Measurements from ENCODE around the gene NDUFS2.

Gene NDUFS2

GRCh38 chr1:161201836-161202712 lies at the start of gene NDUFS2:
Gene NDUFS2, plus strand, starts transcription at chr1:161202367. Its CDS starts 19 bp downstream, at chr1:161202386.
- DNase-seq (ENCODE audit: low read depth in 2 of 2) = peak; percentile 91

DNA sequence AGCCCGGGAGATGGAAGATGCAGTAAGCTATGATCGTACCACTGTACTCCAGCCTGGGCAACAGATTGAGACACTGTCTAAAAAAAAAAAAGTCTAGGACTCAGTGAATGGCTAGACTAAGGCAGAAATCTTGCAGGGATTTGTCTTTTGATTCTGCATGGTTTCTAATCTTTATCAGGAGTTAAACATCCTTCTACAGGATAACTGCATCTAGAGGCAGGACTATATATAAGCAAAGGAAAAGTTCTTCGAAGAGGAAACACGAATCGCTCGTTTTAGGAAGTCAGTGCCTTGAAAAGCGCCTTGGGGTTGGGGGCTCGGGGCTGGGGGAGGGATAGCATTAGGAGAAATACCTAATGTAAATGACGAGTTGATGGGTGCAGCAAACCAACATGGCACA lies 49.0 kb upstream of the NDUFS2 start:
- DNase-seq (ENCODE audit: low read depth in 2 of 2) = no peak

DNA sequence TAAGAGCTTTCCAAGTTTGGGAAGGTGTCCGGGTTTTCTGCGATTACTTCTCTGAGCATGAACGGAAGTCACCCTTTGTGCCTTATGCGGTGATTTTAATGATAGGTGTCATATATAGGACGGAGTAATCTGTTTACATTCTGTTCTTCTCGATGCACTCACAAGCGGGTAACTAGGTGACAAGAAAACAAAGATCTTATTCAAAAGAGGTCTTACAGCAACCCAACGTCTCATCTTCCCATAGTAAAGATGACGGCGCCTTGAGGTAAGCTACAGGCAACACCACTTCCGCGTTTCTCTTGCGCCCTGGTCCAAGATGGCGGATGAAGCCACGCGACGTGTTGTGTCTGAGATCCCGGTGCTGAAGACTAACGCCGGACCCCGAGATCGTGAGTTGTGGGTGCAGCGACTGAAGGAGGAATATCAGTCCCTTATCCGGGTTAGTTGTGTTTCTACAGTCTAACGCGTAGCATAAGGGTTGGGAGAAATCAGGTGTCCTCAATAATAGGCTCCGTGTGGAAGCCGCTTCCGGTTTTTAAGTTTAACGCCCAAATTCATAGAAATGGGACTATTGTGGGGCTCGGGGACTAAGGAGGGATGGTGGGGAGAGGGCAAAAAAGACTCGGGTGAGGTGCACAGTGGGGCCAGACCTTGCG lies 48.4 kb upstream of the NDUFS2 start, which contains the start of gene UFC1:
UFC1 (plus strand) TSS at position 297 of the 656 bp plus-strand sequence; CDS start at position 317, 20 bp downstream.
- peak in 1 of 2 donors; percentile 58 for DNase-seq (ENCODE audit: low read depth in 2 of 2)

GRCh38 chr1:161157867-161158266 lies 44.3 kb upstream of the NDUFS2 start:
- DNase-seq (ENCODE audit: low read depth in 2 of 2) = no peak

- no peak for DNase-seq (ENCODE audit: low read depth in 2 of 2)
These were observed 43.7 kb upstream of the NDUFS2 start for GRCh38 chr1:161158316-161159010.

DNA sequence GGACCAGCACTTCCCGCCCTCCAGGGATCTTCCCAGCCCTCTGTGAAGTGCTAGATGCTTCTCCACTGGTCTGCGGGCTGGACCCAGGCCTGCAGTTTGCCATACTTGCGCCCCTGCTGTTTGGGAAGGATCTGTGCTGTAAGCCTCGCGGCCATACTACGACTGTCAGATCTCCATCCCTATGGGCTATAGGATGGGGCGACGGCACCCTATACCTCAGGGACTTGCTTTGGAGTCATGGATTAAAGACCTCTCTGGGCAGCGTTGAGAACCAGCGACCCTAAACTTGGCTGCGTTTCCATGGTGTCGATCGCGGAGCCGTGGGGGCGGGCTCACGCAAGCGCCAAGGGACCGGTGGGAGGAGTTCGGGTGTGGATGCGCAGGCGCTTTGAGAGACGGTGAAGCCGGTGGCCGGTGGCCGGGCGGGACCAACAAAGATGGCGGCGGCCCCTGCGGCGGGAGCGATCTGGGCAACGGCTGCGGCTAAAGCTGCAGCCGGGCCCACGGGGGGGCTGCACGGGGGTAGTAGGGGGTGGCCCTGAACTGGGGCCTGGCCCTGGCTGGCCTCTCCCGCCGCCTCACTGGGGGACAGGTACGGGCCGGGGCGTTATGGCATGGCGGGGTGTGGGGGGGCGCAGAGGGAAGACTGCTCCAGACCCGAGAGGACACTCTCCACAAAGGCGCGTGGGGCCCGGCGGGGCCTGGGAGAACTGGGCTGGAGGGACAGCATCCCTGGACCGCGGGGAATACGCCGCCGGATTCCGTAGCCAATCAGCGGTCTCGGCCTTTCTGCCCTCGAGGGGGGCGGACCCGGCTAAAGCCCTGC lies 42.9 kb upstream of the NDUFS2 start, which contains the start of gene USP21:
USP21 (plus strand) TSS at position 414 of the 826 bp plus-strand sequence. CDS start 1,141 bp downstream, outside the sequence.
- DNase-seq (ENCODE audit: low read depth in 2 of 2) = peak; percentile 82 to 85

DNA sequence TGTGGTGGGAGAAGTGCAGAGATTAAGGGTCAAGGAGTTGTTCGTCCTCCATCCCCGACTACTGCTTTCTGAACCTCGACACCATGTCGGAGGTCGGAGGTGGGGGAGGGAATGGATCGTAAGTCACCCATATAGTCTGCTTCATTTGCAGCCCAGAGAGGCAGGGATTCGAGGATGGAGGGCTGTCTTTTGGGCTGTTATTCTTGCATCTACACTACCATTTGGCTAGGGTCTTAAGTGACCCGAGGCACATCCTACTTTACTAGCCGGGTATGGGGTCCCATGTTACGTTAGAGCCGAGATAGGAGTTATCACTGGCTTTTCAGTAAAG lies 42.3 kb upstream of the NDUFS2 start:
- no peak for DNase-seq (ENCODE audit: low read depth in 2 of 2)

DNA sequence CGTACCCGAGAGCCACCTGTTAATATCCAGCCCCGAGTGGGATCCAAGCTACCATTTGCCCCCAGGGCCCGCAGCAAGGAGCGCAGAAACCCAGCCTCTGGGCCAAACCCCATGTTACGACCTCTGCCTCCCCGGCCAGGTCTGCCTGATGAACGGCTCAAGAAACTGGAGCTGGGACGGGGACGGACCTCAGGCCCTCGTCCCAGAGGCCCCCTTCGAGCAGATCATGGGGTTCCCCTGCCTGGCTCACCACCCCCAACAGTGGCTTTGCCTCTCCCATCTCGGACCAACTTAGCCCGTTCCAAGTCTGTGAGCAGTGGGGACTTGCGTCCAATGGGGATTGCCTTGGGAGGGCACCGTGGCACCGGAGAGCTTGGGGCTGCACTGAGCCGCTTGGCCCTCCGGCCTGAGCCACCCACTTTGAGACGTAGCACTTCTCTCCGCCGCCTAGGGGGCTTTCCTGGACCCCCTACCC lies 41.5 kb upstream of the NDUFS2 start:
- DNase-seq (ENCODE audit: low read depth in 2 of 2) = no peak

GRCh38 chr1:161161652-161162051 lies 40.5 kb upstream of the NDUFS2 start:
- DNase-seq (ENCODE audit: low read depth in 2 of 2) = no peak

- no peak for DNase-seq (ENCODE audit: low read depth in 2 of 2)
These were observed 40.1 kb upstream of the NDUFS2 start for GRCh38 chr1:161162052-161162451.

DNA sequence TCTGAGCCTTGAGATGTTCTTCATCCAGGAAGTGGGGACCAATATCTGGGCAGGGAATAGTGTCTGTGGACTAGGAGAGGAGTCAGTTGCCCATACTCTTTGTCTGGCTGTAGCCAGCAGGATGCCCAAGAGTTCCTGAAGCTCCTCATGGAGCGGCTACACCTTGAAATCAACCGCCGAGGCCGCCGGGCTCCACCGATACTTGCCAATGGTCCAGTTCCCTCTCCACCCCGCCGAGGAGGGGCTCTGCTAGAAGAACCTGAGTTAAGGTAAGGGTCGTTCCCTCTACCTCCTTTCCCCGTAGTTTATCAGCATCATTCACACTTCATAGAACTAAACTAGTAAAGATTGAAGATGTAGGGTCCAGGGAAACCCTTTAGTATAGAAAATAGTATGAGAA lies 39.4 kb upstream of the NDUFS2 start:
- DNase-seq (ENCODE audit: low read depth in 2 of 2) = no peak

GRCh38 chr1:161163793-161164192 lies 38.4 kb upstream of the NDUFS2 start:
- no peak for DNase-seq (ENCODE audit: low read depth in 2 of 2)

GRCh38 chr1:161164901-161165610 lies 37.1 kb upstream of the NDUFS2 start:
- DNase-seq (ENCODE audit: low read depth in 2 of 2) = no peak

DNA sequence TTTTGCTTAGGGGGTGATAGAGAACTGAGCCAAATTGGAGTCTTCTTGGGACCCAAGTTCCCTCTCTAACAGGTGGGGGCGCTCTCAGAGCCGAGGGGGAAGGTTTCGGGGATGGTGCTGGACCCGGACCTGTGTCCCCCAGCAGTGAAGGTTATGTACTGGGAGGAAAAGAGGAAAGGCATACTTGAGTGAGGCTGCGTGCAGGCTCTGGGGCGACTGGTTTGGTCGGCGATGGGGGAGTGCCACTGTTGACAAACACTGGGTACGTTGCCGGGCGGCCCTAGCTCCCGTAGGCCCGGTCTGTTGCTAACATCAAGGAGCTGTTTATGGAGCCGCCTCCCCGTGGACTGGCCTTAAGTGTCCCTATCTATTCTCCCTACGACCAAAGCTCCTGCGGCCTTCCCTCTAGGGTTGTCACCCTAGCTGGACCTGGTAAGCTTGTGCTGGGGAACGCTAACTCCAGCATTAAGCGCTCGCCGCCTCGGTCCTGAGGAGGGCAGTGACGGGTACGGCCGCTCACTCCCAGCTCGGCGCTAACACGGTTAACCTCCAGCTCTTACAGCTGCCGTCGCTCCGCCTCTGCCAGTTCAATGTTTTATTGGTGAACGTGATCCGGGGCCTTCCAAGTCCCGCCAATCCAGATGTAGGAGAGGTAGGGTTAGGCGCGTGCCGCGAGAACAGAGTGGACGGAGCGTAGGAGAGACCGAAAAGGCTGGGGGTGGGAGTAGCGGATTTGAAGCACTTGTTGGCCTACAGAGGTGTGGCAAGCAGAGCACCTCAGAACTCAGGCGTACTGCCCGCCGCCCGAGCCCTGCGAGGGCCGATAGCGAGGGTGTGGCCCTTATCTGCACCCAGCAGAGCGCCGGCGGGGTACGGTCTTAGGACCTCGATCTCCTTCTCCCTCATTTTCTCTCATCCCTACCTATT lies 36.2 kb upstream of the NDUFS2 start, which contains the start of gene PPOX:
PPOX (plus strand) TSS at position 685 of the 927 bp plus-strand sequence. CDS start 422 bp downstream, outside the sequence.
- DNase-seq (ENCODE audit: low read depth in 2 of 2) = peak; percentile 80 to 81

GRCh38 chr1:161166669-161167548 lies 35.3 kb upstream of the NDUFS2 start:
- DNase-seq (ENCODE audit: low read depth in 2 of 2) = no peak

- DNase-seq (ENCODE audit: low read depth in 2 of 2) = no peak
These were observed 33.3 kb upstream of the NDUFS2 start for GRCh38 chr1:161168906-161169305.

DNA sequence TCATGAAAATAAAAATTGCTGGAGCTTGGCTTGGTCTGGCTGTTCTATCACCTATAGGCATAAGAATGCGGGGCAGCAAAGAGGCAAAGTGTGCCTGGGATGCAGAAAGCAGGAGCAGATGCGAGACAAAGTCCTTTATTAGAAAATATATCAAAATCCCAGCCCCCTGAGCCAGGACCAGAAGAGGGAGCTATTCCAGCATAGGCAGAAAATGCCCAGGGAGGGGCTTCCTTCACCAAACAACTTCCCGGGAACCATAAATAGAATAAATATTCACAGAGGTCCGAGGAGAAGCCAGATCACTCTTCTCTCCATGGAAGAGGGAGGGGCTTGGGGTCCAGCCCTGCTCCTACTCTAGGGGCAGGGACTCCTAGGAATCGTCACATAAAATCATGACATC lies 31.0 kb upstream of the NDUFS2 start:
- DNase-seq (ENCODE audit: low read depth in 2 of 2) = no peak

GRCh38 chr1:161171696-161172095 lies 30.5 kb upstream of the NDUFS2 start:
- no peak for DNase-seq (ENCODE audit: low read depth in 2 of 2)

Data from stimulated activated CD8-positive, alpha-beta memory T cell treated with anti-CD3 and anti-CD28 coated beads, Interleukin-7, amount 100 ng/mL, for 1 hour (primary cell).